ENCODE measurements around the gene FLT4. TPM values are rescaled to one million over a fixed set of nuclear protein-coding genes. Genes with fewer than 3 reads are reported as not detected.

The FLT4 gene
- total and polyA plus RNA-seq, 9 of the 15 experiments (the other 6 are each of a cell fraction or from before 2014, with no cell fraction given) = 0.01 to 0.42 (median 0.14) TPM; not detected in 2

DNA sequence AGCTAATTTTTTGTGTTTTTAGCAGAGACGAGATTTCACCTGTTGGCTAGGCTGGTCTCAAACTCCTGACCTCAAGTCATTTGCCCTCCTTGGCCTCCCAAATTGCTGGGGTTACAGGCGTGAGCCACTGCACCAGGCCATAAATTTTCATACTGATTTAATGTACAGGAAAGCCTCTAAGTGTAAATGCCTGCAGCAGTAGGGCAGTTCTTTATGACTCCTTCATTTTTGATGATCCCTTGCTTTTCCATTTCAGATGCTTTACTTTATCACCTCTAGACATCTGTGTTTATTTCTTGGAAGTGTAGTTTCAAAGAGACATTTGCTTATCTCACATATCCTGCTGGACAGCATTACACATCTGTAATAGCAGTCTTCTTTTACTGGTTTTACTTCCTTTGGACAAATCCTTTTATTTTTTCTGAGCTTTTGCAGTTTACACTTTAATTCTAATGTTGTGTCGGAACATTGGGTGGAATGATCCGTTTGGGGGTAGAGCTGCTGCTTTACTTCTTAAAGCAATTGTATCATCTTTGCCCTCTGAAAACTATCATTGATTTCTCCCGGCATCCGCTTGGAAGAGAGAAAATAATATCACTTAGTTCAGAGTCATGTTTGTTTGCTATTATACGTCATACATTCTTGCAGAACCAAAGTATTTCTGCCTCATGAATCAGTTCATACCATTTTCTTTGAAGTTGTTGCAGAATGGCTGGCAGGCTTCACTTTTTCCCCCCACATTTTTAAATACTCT is 94.1 kb downstream of the FLT4 start (continued):
- TF ChIP-seq ZFP91 (CRISPR knock-in tag; IDR thresholded peaks at IDR 0.05) (no peak), TARDBP (IDR thresholded peaks at IDR 0.05) (peak; percentile 87; the same call in 1 of the 2 replicates), CCNT2 (IDR thresholded peaks at IDR 0.05; ENCODE audit: borderline replicate concordance, extremely low read depth, insufficient read length, low read depth, low read length) (peak; percentile 57), ETV6 (IDR thresholded peaks at IDR 0.05; ENCODE audit: borderline replicate concordance in 1 of 2, low read depth in 2 of 2, low read length in 1 of 2) (no peak), ETV6 (CRISPR knock-in tag; IDR thresholded peaks at IDR 0.05; ENCODE audit: borderline replicate concordance) (no peak), NR2C1 (IDR thresholded peaks at IDR 0.05) (no peak), NR2C1 (tag; IDR thresholded peaks at IDR 0.05) (no peak), ZNF316 (IDR thresholded peaks at IDR 0.05) (peak; percentile 86), ETS2 (tag; IDR thresholded peaks at IDR 0.05; ENCODE audit: borderline replicate concordance, poor library complexity, severe bottlenecking) (no peak), NEUROD1 (IDR thresholded peaks at IDR 0.05; ENCODE audit: borderline replicate concordance, low read depth, low read length, partially characterized antibody) (peak; percentile 75), ZNF57 (CRISPR knock-in tag; IDR thresholded peaks at IDR 0.05) (no peak), NONO (IDR thresholded peaks at IDR 0.05; ENCODE audit: low read depth in 2 of 2, low read length in 1 of 2) (peak in 1 of 2 experiments; percentile 79; a peak in 1 of 4 replicates), MTA2 (IDR thresholded peaks at IDR 0.05; ENCODE audit: low read depth) (peak; percentile 98), KHSRP (IDR thresholded peaks at IDR 0.05) (peak; percentile 82), MEF2D (tag; conservative IDR thresholded peaks at IDR 0.05; ENCODE audit: low read depth) (0 out of 2 replicates have a peak, but pooled peaks have one; percentile 29), ZNF347 (CRISPR knock-in tag; IDR thresholded peaks at IDR 0.05; ENCODE audit: low read depth) (no peak), POLR2A (conservative IDR thresholded peaks at IDR 0.05) (no peak), TAL1 (IDR thresholded peaks at IDR 0.05) (peak; percentile 98), PYGO2 (tag; IDR thresholded peaks at IDR 0.05) (peak; percentile 81), TBL1XR1 (IDR thresholded peaks at IDR 0.05; ENCODE audit: low read length in 2 of 2) (peak; percentile 81 to 98; a peak in 3 of 4 replicates), ETV5 (CRISPR knock-in tag; IDR thresholded peaks at IDR 0.05; ENCODE audit: low read depth) (no peak), HLTF (IDR thresholded peaks at IDR 0.05) (peak; percentile 81; the same call in 1 of the 2 replicates), XRCC3 (IDR thresholded peaks at IDR 0.05) (no peak), HNRNPL (IDR thresholded peaks at IDR 0.05; ENCODE audit: low read depth, low read length) (no peak), NCOA6 (IDR thresholded peaks at IDR 0.05) (peak; percentile 59)
- TF ChIP-seq, protein P1, sequence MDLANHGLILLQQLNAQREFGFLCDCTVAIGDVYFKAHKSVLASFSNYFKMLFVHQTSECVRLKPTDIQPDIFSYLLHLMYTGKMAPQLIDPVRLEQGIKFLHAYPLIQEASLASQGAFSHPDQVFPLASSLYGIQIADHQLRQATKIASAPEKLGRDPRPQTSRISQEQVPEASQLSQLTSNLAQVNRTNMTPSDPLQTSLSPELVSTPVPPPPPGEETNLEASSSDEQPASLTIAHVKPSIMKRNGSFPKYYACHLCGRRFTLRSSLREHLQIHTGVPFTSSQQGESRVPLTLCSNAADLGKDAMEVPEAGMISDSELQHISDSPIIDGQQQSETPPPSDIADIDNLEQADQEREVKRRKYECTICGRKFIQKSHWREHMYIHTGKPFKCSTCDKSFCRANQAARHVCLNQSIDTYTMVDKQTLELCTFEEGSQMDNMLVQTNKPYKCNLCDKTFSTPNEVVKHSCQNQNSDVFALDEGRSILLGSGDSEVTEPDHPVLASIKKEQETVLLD (IDR thresholded peaks at IDR 0.05) = no peak
- TF ChIP-seq, protein P2, sequence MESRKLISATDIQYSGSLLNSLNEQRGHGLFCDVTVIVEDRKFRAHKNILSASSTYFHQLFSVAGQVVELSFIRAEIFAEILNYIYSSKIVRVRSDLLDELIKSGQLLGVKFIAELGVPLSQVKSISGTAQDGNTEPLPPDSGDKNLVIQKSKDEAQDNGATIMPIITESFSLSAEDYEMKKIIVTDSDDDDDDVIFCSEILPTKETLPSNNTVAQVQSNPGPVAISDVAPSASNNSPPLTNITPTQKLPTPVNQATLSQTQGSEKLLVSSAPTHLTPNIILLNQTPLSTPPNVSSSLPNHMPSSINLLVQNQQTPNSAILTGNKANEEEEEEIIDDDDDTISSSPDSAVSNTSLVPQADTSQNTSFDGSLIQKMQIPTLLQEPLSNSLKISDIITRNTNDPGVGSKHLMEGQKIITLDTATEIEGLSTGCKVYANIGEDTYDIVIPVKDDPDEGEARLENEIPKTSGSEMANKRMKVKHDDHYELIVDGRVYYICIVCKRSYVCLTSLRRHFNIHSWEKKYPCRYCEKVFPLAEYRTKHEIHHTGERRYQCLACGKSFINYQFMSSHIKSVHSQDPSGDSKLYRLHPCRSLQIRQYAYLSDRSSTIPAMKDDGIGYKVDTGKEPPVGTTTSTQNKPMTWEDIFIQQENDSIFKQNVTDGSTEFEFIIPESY (CRISPR knock-in tag; IDR thresholded peaks at IDR 0.05) = peak; percentile 45; the same call in 1 of the 2 replicates
